Measurements from ENCODE around the gene C11orf68.

C11orf68 gene

DNA sequence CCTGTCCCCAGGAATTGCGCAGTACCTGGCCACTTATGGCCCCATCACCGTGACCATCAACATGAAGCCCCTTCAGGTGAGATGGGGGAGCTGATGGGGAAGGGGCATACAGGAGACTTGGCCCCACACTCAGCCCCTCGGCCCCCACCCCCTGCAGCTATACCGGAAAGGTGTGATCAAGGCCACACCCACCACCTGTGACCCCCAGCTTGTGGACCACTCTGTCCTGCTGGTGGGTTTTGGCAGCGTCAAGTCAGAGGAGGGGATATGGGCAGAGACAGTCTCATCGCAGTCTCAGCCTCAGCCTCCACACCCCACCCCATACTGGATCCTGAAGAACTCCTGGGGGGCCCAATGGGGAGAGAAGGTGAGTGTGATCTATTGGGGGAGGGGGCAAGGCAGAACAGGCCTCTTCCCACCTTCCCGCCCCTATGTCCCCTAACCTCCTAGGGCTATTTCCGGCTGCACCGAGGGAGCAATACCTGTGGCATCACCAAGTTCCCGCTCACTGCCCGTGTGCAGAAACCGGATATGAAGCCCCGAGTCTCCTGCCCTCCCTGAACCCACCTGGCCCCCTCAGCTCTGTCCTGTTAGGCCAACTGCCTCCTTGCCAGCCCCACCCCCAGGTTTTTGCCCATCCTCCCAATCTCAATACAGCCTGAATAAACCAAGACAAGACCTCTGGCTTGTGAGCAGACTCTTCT, 35.7 kb downstream of the C11orf68 start:
- no peaks in the 10 kb centered on the region for H3K9me2 ChIP-seq (replicated peaks; ENCODE audit: insufficient read depth, low read length)
- no peak overlapping the region for H3K4me3 ChIP-seq (ENCODE audit: low read length)
- H3K9ac ChIP-seq (ENCODE audit: low read length) = no peak overlapping the region
- H3K27me3 ChIP-seq (replicated peaks; ENCODE audit: insufficient read depth, low read length) = no peaks in the 10 kb centered on the region
- H3K79me2 ChIP-seq (ENCODE audit: low read length) = peaks cover 26% of the 10 kb centered on the region
- DNase-seq = no peak
- H2AFZ ChIP-seq (ENCODE audit: low read length) = no peak overlapping the region
- H4K20me1 ChIP-seq (ENCODE audit: insufficient read depth, low read length) = no peaks in the 10 kb centered on the region
- peaks cover 25% of the 10 kb centered on the region for H3K4me1 ChIP-seq (ENCODE audit: low read length)
- H3F3A ChIP-seq (ENCODE audit: insufficient read depth, low read length) = 0 out of 2 replicates have a peak, but pooled peaks cover 7% of the 10 kb centered on the region
- H3K27ac ChIP-seq (ENCODE audit: low read length) = no peak overlapping the region
- no peaks in the 10 kb centered on the region for H3K9me3 ChIP-seq (replicated peaks; ENCODE audit: insufficient read depth, low read length)
- no peak overlapping the region for H3K4me2 ChIP-seq (ENCODE audit: low read depth, low read length)
- peaks cover 8% of the 10 kb centered on the region for H3K36me3 ChIP-seq (replicated peaks; ENCODE audit: insufficient read depth, low read length)
- TF ChIP-seq EZH2phosphoT487 (IDR thresholded peaks at IDR 0.05; ENCODE audit: low read length) = no peak
- TF ChIP-seq, protein P1, sequence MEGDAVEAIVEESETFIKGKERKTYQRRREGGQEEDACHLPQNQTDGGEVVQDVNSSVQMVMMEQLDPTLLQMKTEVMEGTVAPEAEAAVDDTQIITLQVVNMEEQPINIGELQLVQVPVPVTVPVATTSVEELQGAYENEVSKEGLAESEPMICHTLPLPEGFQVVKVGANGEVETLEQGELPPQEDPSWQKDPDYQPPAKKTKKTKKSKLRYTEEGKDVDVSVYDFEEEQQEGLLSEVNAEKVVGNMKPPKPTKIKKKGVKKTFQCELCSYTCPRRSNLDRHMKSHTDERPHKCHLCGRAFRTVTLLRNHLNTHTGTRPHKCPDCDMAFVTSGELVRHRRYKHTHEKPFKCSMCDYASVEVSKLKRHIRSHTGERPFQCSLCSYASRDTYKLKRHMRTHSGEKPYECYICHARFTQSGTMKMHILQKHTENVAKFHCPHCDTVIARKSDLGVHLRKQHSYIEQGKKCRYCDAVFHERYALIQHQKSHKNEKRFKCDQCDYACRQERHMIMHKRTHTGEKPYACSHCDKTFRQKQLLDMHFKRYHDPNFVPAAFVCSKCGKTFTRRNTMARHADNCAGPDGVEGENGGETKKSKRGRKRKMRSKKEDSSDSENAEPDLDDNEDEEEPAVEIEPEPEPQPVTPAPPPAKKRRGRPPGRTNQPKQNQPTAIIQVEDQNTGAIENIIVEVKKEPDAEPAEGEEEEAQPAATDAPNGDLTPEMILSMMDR (IDR thresholded peaks at IDR 0.05; ENCODE audit: low read length) = no peak
- TF ChIP-seq EZH2 (optimal IDR thresholded peaks at IDR 0.05; ENCODE audit: low read depth, low read length) = no peak

DNA sequence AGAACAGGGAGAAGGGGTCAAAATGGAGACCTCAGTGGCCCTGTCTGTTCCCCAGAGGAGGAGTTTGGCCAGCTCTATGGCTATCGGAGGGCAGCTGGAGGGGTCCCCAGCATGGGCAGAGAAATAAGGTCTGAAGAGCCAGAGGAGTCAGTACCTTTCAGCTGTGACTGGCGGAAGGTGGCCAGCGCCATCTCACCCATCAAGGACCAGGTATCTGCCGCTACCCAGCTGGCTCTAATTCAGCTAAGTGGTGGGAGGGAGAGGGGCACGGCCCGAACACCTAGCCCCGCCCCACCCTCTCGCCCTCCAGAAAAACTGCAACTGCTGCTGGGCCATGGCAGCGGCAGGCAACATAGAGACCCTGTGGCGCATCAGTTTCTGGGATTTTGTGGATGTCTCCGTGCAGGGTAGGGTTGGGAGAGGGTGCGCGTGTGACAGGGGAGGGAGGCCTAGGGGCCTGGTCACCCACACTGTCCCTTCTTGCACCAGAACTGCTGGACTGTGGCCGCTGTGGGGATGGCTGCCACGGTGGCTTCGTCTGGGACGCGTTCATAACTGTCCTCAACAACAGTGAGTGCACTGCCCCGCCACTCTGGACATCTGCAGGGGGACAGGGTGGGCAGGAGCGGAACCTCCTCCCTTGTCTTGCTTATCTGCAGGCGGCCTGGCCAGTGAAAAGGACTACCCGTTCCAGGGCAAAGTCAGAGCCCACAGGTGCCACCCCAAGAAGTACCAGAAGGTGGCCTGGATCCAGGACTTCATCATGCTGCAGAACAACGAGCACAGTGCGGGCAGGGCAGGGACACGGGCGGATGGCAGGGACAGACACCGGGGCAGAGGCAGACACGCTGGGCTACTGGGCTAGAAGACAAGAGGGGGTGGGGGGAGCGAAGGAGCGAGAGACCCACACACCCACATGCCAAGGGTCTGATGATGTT, 36.5 kb downstream of the C11orf68 start:
- Histone ChIP-seq H4K20me1 (ENCODE audit: insufficient read depth, low read length) (no peaks in the 10 kb centered on the region), H3K9me3 (replicated peaks; ENCODE audit: insufficient read depth, low read length) (no peaks in the 10 kb centered on the region), H3K9ac (ENCODE audit: low read length) (no peak overlapping the region), H3K27ac (ENCODE audit: low read length) (no peak overlapping the region), H3K4me3 (ENCODE audit: low read length) (no peak overlapping the region), H3K79me2 (ENCODE audit: low read length) (peaks cover 18% of the 10 kb centered on the region), H2AFZ (ENCODE audit: low read length) (no peak overlapping the region), H3K9me2 (replicated peaks; ENCODE audit: insufficient read depth, low read length) (no peaks in the 10 kb centered on the region), H3K4me2 (ENCODE audit: low read depth, low read length) (no peak overlapping the region), H3K4me1 (ENCODE audit: low read length) (peaks cover 20% of the 10 kb centered on the region), H3K36me3 (replicated peaks; ENCODE audit: insufficient read depth, low read length) (peaks cover 8% of the 10 kb centered on the region), H3K27me3 (replicated peaks; ENCODE audit: insufficient read depth, low read length) (no peaks in the 10 kb centered on the region), H3F3A (ENCODE audit: insufficient read depth, low read length) (no peaks in the 10 kb centered on the region)
- DNase-seq = no peak
- TF ChIP-seq, protein P1 (IDR thresholded peaks at IDR 0.05; ENCODE audit: low read length) = no peak
- no peak for TF ChIP-seq EZH2 (optimal IDR thresholded peaks at IDR 0.05; ENCODE audit: low read depth, low read length)
- TF ChIP-seq EZH2phosphoT487 (IDR thresholded peaks at IDR 0.05; ENCODE audit: low read length) = no peak

DNA sequence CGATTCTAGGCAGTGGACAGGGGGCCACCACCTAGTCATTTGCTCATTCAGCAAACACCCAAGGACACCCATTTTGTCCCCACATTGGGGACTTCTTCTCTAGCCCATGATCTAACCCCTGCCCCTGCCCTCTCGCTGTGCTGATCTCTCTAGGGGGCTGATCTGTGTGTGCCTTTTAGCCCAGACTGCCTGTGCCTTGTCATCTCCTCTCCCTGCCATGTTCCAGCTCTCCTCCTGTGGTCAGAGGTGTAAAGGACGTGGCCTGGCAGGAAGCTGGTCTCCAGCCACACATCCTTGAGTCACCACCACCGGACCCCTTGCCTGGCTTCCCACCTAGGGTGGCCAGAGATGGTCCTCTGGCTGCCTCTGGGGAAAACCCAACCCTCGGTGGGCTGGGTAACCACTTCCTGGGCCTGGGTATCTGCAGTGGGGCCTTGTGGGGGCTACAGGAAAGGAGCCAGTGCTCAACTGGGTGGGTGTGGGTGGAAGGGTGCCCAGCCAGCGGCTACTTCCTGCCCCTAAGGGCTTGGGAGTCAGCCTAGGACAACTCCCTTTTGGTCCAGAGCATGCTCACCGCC, 37.9 kb downstream of the C11orf68 start:
- no peaks in the 10 kb centered on the region for H3K9me2 ChIP-seq (replicated peaks; ENCODE audit: insufficient read depth, low read length)
- no peaks in the 10 kb centered on the region for H3K9me3 ChIP-seq (replicated peaks; ENCODE audit: insufficient read depth, low read length)
- H4K20me1 ChIP-seq (ENCODE audit: insufficient read depth, low read length) = no peaks in the 10 kb centered on the region
- H3K27ac ChIP-seq (ENCODE audit: low read length) = no peak overlapping the region
- H3K36me3 ChIP-seq (replicated peaks; ENCODE audit: insufficient read depth, low read length) = peaks cover 8% of the 10 kb centered on the region
- peaks cover 12% of the 10 kb centered on the region; the same call in 1 of the 2 replicates for H3K4me1 ChIP-seq (ENCODE audit: low read length)
- H3K27me3 ChIP-seq (replicated peaks; ENCODE audit: insufficient read depth, low read length) = no peaks in the 10 kb centered on the region
- no peaks in the 10 kb centered on the region for H3F3A ChIP-seq (ENCODE audit: insufficient read depth, low read length)
- DNase-seq = no peak
- H2AFZ ChIP-seq (ENCODE audit: low read length) = no peak overlapping the region
- H3K79me2 ChIP-seq (ENCODE audit: low read length) = peaks cover 8% of the 10 kb centered on the region
- H3K4me3 ChIP-seq (ENCODE audit: low read length) = no peak overlapping the region
- no peak overlapping the region for H3K4me2 ChIP-seq (ENCODE audit: low read depth, low read length)
- H3K9ac ChIP-seq (ENCODE audit: low read length) = no peak overlapping the region
- TF ChIP-seq EZH2phosphoT487 (IDR thresholded peaks at IDR 0.05; ENCODE audit: low read length) (no peak), EZH2 (optimal IDR thresholded peaks at IDR 0.05; ENCODE audit: low read depth, low read length) (no peak)
- TF ChIP-seq, protein P1 (IDR thresholded peaks at IDR 0.05; ENCODE audit: low read length) = no peak

Data from MM.1S (cell line).